Measurements from ENCODE around the gene YIF1A. TPM values are rescaled to one million over a fixed set of nuclear protein-coding genes. Genes with fewer than 3 reads are reported as not detected.

Gene YIF1A
- total RNA-seq, 1 donor from 2014 or later, result 53.4 TPM

DNA sequence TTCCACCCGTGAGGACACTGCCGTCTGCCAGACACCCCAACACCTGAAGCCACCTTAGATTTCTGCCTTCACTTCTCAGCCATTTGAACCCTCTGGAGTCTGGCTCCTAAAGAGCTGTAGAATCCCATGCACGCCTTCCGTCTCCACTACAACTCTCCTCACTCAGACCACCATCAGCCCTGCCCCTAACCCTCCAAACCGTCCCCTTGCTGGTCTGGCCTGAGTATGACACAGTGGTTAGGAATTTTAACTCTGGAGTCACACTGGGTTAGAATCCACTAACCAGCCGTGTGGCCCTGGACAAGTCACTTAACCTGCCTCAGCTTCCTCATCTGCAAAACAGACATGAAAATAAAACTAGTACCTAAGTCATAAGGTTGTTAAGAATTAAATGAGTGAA is 7.9 kb downstream of the YIF1A start:
- no peaks in the 10 kb centered on the region for H3K27me3 Mint-ChIP-seq
- H3K9me3 Mint-ChIP-seq, result no peaks in the 10 kb centered on the region
- CTCF ChIA-PET, result interaction anchor here (2.8 to 2.9 kb wide), 2 partner anchors 13 to 59 kb away, joined by 14 to 23 read pairs; partner anchors contain the start of gene RAB1B
- intact Hi-C loops (cut with micrococcal nuclease), result no loop called here
- TF ChIP-seq, protein P1, sequence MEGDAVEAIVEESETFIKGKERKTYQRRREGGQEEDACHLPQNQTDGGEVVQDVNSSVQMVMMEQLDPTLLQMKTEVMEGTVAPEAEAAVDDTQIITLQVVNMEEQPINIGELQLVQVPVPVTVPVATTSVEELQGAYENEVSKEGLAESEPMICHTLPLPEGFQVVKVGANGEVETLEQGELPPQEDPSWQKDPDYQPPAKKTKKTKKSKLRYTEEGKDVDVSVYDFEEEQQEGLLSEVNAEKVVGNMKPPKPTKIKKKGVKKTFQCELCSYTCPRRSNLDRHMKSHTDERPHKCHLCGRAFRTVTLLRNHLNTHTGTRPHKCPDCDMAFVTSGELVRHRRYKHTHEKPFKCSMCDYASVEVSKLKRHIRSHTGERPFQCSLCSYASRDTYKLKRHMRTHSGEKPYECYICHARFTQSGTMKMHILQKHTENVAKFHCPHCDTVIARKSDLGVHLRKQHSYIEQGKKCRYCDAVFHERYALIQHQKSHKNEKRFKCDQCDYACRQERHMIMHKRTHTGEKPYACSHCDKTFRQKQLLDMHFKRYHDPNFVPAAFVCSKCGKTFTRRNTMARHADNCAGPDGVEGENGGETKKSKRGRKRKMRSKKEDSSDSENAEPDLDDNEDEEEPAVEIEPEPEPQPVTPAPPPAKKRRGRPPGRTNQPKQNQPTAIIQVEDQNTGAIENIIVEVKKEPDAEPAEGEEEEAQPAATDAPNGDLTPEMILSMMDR (IDR thresholded peaks at IDR 0.05), result no peak
- H3K4me3 Mint-ChIP-seq, result no peak overlapping the region
- no peak for DNase-seq
- peaks cover 23% of the 10 kb centered on the region for H3K36me3 Mint-ChIP-seq (ENCODE audit: low read depth)
- no peak overlapping the region for H3K27ac Mint-ChIP-seq
- POLR2A ChIA-PET, result interaction anchor here (0.5 to 5.2 kb wide), 3 partner anchors 8 to 512 kb away, joined by 6 to 50 read pairs (median 8); partner anchors contain the start of genes RAB1B and YIF1A
- peaks cover 39% of the 10 kb centered on the region for H3K4me1 Mint-ChIP-seq
- no peak for ATAC-seq (ENCODE audit: low read depth)

DNA sequence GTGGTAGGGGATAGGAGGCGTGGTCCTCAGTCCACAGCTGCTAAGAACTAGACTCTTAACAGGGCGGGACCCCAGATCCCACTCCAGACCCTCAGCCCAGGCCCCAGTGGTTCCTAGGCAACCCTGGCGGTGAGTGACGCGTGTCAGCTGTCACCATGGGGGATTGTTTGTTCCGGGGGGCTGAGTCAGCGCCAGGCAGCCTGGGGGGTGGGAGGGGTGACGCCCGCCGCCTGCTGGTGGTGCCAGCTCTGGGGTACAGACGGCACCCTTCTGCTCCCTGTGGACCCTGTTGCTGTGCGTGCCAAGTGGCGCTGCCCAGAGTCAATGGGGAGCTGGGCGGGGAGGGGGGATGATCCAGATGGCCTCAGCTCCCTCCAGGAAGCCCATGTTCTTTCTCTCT is 8.5 kb downstream of the YIF1A start:
- Mint-ChIP-seq H3K4me1 (peaks cover 39% of the 10 kb centered on the region), H3K27me3 (no peaks in the 10 kb centered on the region), H3K27ac (no peak overlapping the region), H3K4me3 (no peak overlapping the region), H3K36me3 (ENCODE audit: low read depth) (peaks cover 25% of the 10 kb centered on the region), H3K9me3 (no peaks in the 10 kb centered on the region)
- intact Hi-C loops (cut with micrococcal nuclease), result no loop called here
- TF ChIP-seq, protein P1 (IDR thresholded peaks at IDR 0.05), result no peak
- POLR2A ChIA-PET, result interaction anchor here (0.6 to 5.2 kb wide), 3 partner anchors 9 to 325 kb away, joined by 3 to 50 read pairs (median 8); partner anchors contain the start of genes RAB1B and YIF1A
- DNase-seq (no peak), ATAC-seq (ENCODE audit: low read depth) (no peak)
- CTCF ChIA-PET, result interaction anchor here (2.9 kb wide), 1 partner anchor 12 kb away, joined by 14 read pairs; the partner anchor contains the start of gene RAB1B

DNA sequence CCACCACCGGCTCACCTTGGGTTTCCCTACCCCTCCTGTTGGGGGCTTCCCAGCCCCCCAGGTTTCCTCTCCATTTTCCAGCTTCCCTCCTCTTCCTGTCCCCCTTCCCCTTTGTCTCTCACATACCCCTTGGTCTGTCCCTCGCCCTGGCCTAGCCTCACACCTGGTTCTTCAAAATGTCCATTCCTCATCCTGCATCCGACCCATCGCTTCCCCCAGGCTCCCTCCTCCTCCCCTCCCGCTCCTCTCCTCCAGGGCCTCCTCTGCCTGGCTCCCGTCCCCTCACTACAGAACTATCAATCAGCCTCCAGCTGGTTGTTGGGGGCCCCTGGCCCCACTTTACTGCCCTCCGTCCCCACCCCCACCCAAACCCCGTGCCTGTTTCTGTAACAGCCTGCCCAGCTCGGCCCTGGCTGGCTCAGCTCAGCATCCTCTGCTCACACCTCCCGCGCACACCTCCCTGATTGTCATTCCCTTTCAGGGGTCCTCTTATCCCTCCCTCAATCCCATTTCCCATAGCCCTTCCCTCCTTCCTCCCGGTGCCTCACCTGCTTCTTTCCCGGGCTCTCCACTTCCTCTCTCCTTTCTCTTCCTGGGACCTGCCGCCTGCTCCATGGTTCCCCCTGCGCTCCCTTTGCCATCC is 9.7 kb downstream of the YIF1A start:
- ChIA-PET POLR2A (interaction anchor here (0.7 to 5.2 kb wide), 3 partner anchors 10 to 21 kb away, joined by 3 to 50 read pairs (median 3); partner anchors contain the start of gene RAB1B), CTCF (interaction anchor here (0.6 kb wide), 1 partner anchor 709 kb away, joined by 3 read pairs; the partner anchor contains the start of gene ZNRD2)
- H3K4me1 Mint-ChIP-seq, result peaks cover 39% of the 10 kb centered on the region
- peaks cover 29% of the 10 kb centered on the region for H3K36me3 Mint-ChIP-seq (ENCODE audit: low read depth)
- no peaks in the 10 kb centered on the region for H3K9me3 Mint-ChIP-seq
- no peaks in the 10 kb centered on the region for H3K27me3 Mint-ChIP-seq
- H3K27ac Mint-ChIP-seq, result no peak overlapping the region
- TF ChIP-seq, protein P1 (IDR thresholded peaks at IDR 0.05), result no peak
- peak overlapping the region; percentile 44 for H3K4me3 Mint-ChIP-seq
- no peak for DNase-seq
- intact Hi-C loops (cut with micrococcal nuclease), result no loop called here
- ATAC-seq (ENCODE audit: low read depth), result no peak

DNA sequence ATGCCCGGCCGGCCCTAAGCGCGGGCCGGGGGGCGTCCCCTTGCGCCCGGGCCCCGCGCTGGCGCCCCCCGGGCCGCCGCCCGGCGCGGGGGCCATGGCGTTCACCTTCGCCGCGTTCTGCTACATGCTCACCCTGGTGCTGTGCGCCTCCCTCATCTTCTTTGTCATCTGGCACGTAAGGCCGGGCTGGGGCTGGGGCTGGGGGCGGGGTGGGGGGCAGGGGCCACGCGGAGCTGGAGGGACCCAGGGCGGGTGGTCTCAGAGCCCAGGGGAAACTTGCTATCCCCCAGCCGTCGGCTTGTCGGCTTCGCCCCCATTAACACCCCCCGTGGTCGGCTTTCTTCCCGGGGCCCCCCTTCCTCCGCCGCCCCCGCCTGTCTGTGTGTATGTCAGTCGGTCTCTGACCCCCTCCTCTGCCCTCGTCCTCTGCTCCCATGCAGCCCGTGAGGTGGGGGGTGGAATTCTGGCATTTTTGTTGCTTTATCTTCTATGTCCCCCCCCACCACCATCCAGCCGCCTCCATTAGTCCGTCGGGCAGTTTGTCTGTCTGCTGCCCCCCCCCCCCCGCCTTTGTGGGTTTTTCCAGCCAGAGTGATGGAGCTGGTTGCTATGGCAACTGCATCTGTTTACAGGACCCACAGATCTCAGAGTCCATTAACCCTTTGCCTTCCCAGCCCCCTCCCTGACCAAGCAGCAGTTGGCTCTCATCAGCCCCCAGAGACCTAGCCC is 10.4 kb downstream of the YIF1A start:
- ChIA-PET POLR2A (interaction anchor here (0.8 to 5.2 kb wide), 3 partner anchors 10 to 20 kb away, joined by 3 to 50 read pairs (median 9); partner anchors contain the start of gene RAB1B), CTCF (interaction anchor here (0.6 kb wide), 1 partner anchor 708 kb away, joined by 3 read pairs; the partner anchor contains the start of gene ZNRD2)
- intact Hi-C loops (cut with micrococcal nuclease), result loop anchor here (1.0 kb wide), 1 partner anchor 10 kb away; the partner anchor contains the start of gene RAB1B
- Mint-ChIP-seq H3K9me3 (no peaks in the 10 kb centered on the region), H3K4me1 (peaks cover 39% of the 10 kb centered on the region), H3K36me3 (ENCODE audit: low read depth) (peaks cover 32% of the 10 kb centered on the region), H3K4me3 (peak overlapping the region; percentile 53), H3K27me3 (no peaks in the 10 kb centered on the region), H3K27ac (no peak overlapping the region)
- ATAC-seq (ENCODE audit: low read depth) (peak; percentile 6), DNase-seq (no peak)
- TF ChIP-seq, protein P1 (IDR thresholded peaks at IDR 0.05), result no peak

All from activated B cell treated with CpG ODN at 0.5 μM for 24 hours (primary cell).